Hepatocyte (in vitro differentiated cells): ENCODE results near the gene GZMH. TPM values are rescaled to one million over a fixed set of nuclear protein-coding genes. Genes with fewer than 3 reads are reported as not detected.

Experiments
- polyA plus RNA-seq: library from polyadenylated mRNA; unstranded; fragments of >200 nt; fragmentation: Nextera tagmentation; extraction: Ambion mirVana; gene quantifications from 2 replicates; pipeline ENCODE4 v1.2.1, GENCODE V29; 2016
- total RNA-seq: library from RNA; depleted of rRNA; stranded (reverse); fragments of >200 nt; gene quantifications from 2 replicates; pipeline ENCODE4 v1.2.3, GENCODE V29; 2014

Gene GZMH
- total and polyA plus RNA-seq, 2 experiments from 2014 or later = not detected

Other genes starting within 250 kb of the GZMH start
- gene NFATC4, start 241.5 kb downstream of the GZMH start, total RNA-seq = 37.8 and 45.0 TPM in 2 replicates
- gene NFATC4, start 241.5 kb downstream of the GZMH start, polyA plus RNA-seq = 68.8 and 84.5 TPM in 2 replicates
- gene NYNRIN, start 210.7 kb downstream of the GZMH start, total RNA-seq = 41.7 and 56.5 TPM in 2 replicates
- gene NYNRIN, start 210.7 kb downstream of the GZMH start, polyA plus RNA-seq = 34.4 and 34.5 TPM in 2 replicates
- gene CBLN3, start 180.0 kb downstream of the GZMH start, total RNA-seq = 2.2 and 2.8 TPM in 2 replicates
- 0.99 and 2.4 TPM in 2 replicates for gene CBLN3, start 180.0 kb downstream of the GZMH start, polyA plus RNA-seq
- gene KHNYN, start 179.7 kb downstream of the GZMH start, total RNA-seq = 67.1 and 90.5 TPM in 2 replicates
- 36.4 and 39.6 TPM in 2 replicates for gene KHNYN, start 179.7 kb downstream of the GZMH start, polyA plus RNA-seq
- 24.4 and 34.1 TPM in 2 replicates for gene SDR39U1, start 166.9 kb downstream of the GZMH start, total RNA-seq
- 99.7 and 102 TPM in 2 replicates for gene SDR39U1, start 166.9 kb downstream of the GZMH start, polyA plus RNA-seq
- not detected in 2 replicates for gene CMA1, start 101.4 kb downstream of the GZMH start, total RNA-seq
- gene CMA1, start 101.4 kb downstream of the GZMH start, polyA plus RNA-seq = not detected in 2 replicates
- not detected in 2 replicates for gene CTSG, start 33.4 kb downstream of the GZMH start, total RNA-seq
- gene CTSG, start 33.4 kb downstream of the GZMH start, polyA plus RNA-seq = not detected in 2 replicates
- not detected in 2 replicates for gene GZMB, start 24.5 kb upstream of the GZMH start, total RNA-seq
- not detected in 2 replicates for gene GZMB, start 24.5 kb upstream of the GZMH start, polyA plus RNA-seq